B cell (primary cell): ENCODE data around the gene GORAB. TPM values are rescaled to one million over a fixed set of nuclear protein-coding genes. Genes with fewer than 3 reads are reported as not detected.

ENCODE experiments used
- ATAC-seq: fragments of 200-7000 bp; cut with Tn5 transposase; one replicate; pipeline ENCODE4 v1.10.0; 2021; ENCODE audit warnings: low read depth, mild to moderate bottlenecking, moderate number of reproducible peaks, moderate library complexity
- CTCF ChIA-PET: fragments of 350-600 bp; sonication (Branson Sonifier 250); formaldehyde crosslinking; loops from one replicate; lab custom pipeline; 2021; ENCODE audit warnings: antibody characterized with exemption, inconsistent platforms; lab: Charles Lee
- POLR2A ChIA-PET: fragments of 350-600 bp; sonication (Branson Sonifier 250); formaldehyde crosslinking; loops from one replicate; lab custom pipeline; 2021; ENCODE audit warnings: antibody characterized with exemption; lab: Charles Lee
- DNase-seq: peaks from one replicate; pipeline ENCODE4 v3.0.0; 2013
- H2AFZ ChIP-seq: 2 replicates; pipeline ENCODE4 v1.6.1; 2012; ENCODE audit warnings: mild to moderate bottlenecking, low read depth, low read length; ENCODE audit not compliant: insufficient read depth, poor library complexity, severe bottlenecking
- H3K27ac ChIP-seq, 2 donors: 1 replicate in 1 of 2; 2 replicates in 1 of 2; pipeline ENCODE4 v1.5.1; 2012 to 2013; ENCODE audit warnings: low read length in 2 of 2, mild to moderate bottlenecking in 2 of 2, moderate library complexity in 1 of 2
- H3K27me3 ChIP-seq, 4 experiments: fragments of 200-600 bp in 1 of 4; sonication (generic) in 1 of 4; replicated peaks in 1 of 4; 1 replicate in 2 of 4; 2 replicates in 2 of 4; pipeline versions ENCODE4 v1.6.1 to v1.7.0; 2013 to 2016; ENCODE audit warnings: low read length in 3 of 4, mild to moderate bottlenecking in 2 of 4, mixed read lengths in 1 of 4, moderate library complexity in 1 of 4; ENCODE audit not compliant: insufficient read depth in 4 of 4, control insufficient read depth in 3 of 4; ENCODE audit errors: control extremely low read depth in 1 of 4
- H3K36me3 ChIP-seq, 2 experiments: replicated peaks in 1 of 2; 1 replicate in 1 of 2; 2 replicates in 1 of 2; pipeline versions ENCODE4 v1.6.1 to v1.7.1; 2013; ENCODE audit warnings: low read length in 1 of 2; ENCODE audit not compliant: insufficient read depth in 2 of 2, control insufficient read depth in 1 of 2; ENCODE audit errors: control extremely low read depth in 1 of 2, extremely low read depth in 1 of 2
- H3K4me1 ChIP-seq, 2 donors: fragments of 200-600 bp in 1 of 2; sonication (generic) in 1 of 2; 1 replicate in 1 of 2; 2 replicates in 1 of 2; pipeline versions ENCODE4 v1.5.1 to v1.6.1; 2013 to 2017; ENCODE audit warnings: low read length in 2 of 2; ENCODE audit not compliant: control insufficient read depth in 2 of 2, insufficient read depth in 2 of 2
- H3K4me2 ChIP-seq: replicated peaks from 2 replicates; pipeline ENCODE3; 2012; ENCODE audit warnings: mild to moderate bottlenecking, low read depth, low read length; ENCODE audit not compliant: poor library complexity, severe bottlenecking
- H3K4me3 ChIP-seq, 5 experiments: fragments of 200-600 bp in 1 of 5; sonication (generic) in 1 of 5; 1 replicate in 3 of 5; 2 replicates in 2 of 5; pipeline versions ENCODE4 v1.5.1 to v1.7.0; 2011 to 2016; ENCODE audit warnings: low read length in 4 of 5, mild to moderate bottlenecking in 4 of 5, low read depth in 2 of 5, control low read depth in 1 of 5, moderate library complexity in 1 of 5; ENCODE audit not compliant: insufficient read depth in 1 of 5; ENCODE audit errors: control extremely low read depth in 1 of 5, extremely low read depth in 1 of 5
- H3K79me2 ChIP-seq: fragments of 200-600 bp; sonication (generic); one replicate; pipeline ENCODE4 v1.6.0; 2016; ENCODE audit warnings: low read length; ENCODE audit not compliant: control insufficient read depth, insufficient read depth
- H3K9ac ChIP-seq: fragments of 200-600 bp; sonication (generic); 2 replicates; pipeline ENCODE4 v1.6.1; 2017; ENCODE audit warnings: mild to moderate bottlenecking, low read length, moderate library complexity
- H3K9me3 ChIP-seq, 3 donors: one replicate each; pipeline versions ENCODE4 v1.6.1 to v1.7.1; 2013; ENCODE audit warnings: low read length in 2 of 3; ENCODE audit not compliant: control insufficient read depth in 2 of 3, insufficient read depth in 1 of 3; ENCODE audit errors: control extremely low read depth in 1 of 3
- H4K20me1 ChIP-seq: 2 replicates; pipeline ENCODE4 v1.6.0; 2012; ENCODE audit warnings: mild to moderate bottlenecking, low read length; ENCODE audit not compliant: insufficient read depth, control insufficient read depth, poor library complexity, severe bottlenecking
- H3K27ac Mint-ChIP-seq: one replicate; pipeline ENCODE4 v1.8.0; 2021; ENCODE audit warnings: mixed read lengths
- H3K27me3 Mint-ChIP-seq: one replicate; pipeline ENCODE4 v1.8.0; 2021; ENCODE audit warnings: mixed read lengths
- H3K4me1 Mint-ChIP-seq: one replicate; pipeline ENCODE4 v1.8.0; 2021; ENCODE audit warnings: mixed read lengths
- H3K4me3 Mint-ChIP-seq: one replicate; pipeline ENCODE4 v1.8.0; 2021; ENCODE audit warnings: mixed read lengths
- H3K9me3 Mint-ChIP-seq: one replicate; pipeline ENCODE4 v1.8.0; 2022; ENCODE audit warnings: mixed read lengths; ENCODE audit not compliant: insufficient read depth
- CTCF ChIP-seq: fragments of 200-600 bp; IDR thresholded peaks from one replicate; pipeline ENCODE4 v1.8.0; 2022; ENCODE audit warnings: antibody characterized with exemption, mild to moderate bottlenecking
- EZH2 ChIP-seq: IDR thresholded peaks from 2 replicates; pipeline ENCODE4 v1.6.1; 2012; ENCODE audit warnings: borderline replicate concordance, low read depth, mild to moderate bottlenecking, moderate library complexity, low read length; ENCODE audit not compliant: insufficient read depth, poor library complexity, severe bottlenecking
- WGBS: methylation state at CpG from one replicate; pipeline ENCODE4 v1.1.5; 2013; ENCODE audit warnings: missing lambda C conversion rate; ENCODE audit not compliant: insufficient coverage; 5-methylcytosine and 5-hydroxymethylcytosine counted together
- intact Hi-C: fragments of 100-400 bp; cut with micrococcal nuclease; formaldehyde crosslinking; loops from one replicate; pipeline ENCODE4 v1.10.0; 2022
- polyA minus RNA-seq: library from RNA; depleted of rRNA, polyadenylated mRNA; stranded (reverse); fragments of >200 nt; gene quantifications from 2 replicates; pipeline ENCODE4 v1.2.3, GENCODE V29; 2012
- polyA plus RNA-seq: library from polyadenylated mRNA; depleted of rRNA; stranded (reverse); fragments of >200 nt; gene quantifications from 2 replicates; pipeline ENCODE4 v1.2.3, GENCODE V29; 2012
- total RNA-seq, 2 donors: library from RNA; stranded (reverse); fragments of 120-200 nt in 1 of 2; gene quantifications; 1 replicate in 1 of 2; 2 replicates in 1 of 2; pipeline versions ENCODE4 v1.2.3 to v1.2.4, GENCODE V29; 2013 to 2022

Gene GORAB
- 24.2 and 32.5 TPM in 2 replicates for total RNA-seq
- total RNA-seq (2013) = 19.4 TPM
- 15.1 and 34.5 TPM in 2 replicates for polyA plus RNA-seq
- 7.1 and 10.9 TPM in 2 replicates for polyA minus RNA-seq

GRCh38 chr1:170531758-170532657 is at the start of gene GORAB:
GORAB (plus strand) TSS chr1:170532166; CDS start chr1:170532224, 58 bp downstream.
- TF ChIP-seq CTCF (no peak), EZH2 (no peak)
- Mint-ChIP-seq H3K9me3 (no peaks in the 10 kb centered on the region), H3K4me3 (no peak within 1 kb of the TSS), H3K27ac (no peak within 1 kb of the TSS), H3K27me3 (no peaks in the 10 kb centered on the region), H3K4me1 (peaks cover 13% of the 10 kb centered on the region)
- under 1% methylated on average over 33 of the region's 36 CpGs for WGBS
- ChIA-PET POLR2A (interaction anchor here (0.6 to 1.0 kb wide), 2 partner anchors 638 to 639 kb away, joined by 3 read pairs; partner anchors contain the start of gene SCYL3), CTCF (interaction anchor here (0.9 to 1.2 kb wide), 2 partner anchors 13 to 158 kb away, joined by 3 read pairs; no protein-coding TSS in a partner anchor)
- Histone ChIP-seq H3K9ac (peak within 1 kb of the TSS; percentile 89), H3K36me3 (peaks cover 0 to 2% of the 10 kb centered on the region in 2 experiments), H3K27me3 (no peaks in the 10 kb centered on the region), H2AFZ (peak within 1 kb of the TSS; percentile 88), H3K79me2 (peaks cover 38% of the 10 kb centered on the region), H3K27ac (peak within 1 kb of the TSS; percentile 82 to 92), H3K4me2 (peak within 1 kb of the TSS; percentile 77), H3K9me3 (no peaks in the 10 kb centered on the region), H4K20me1 (no peaks in the 10 kb centered on the region), H3K4me3 (peak within 1 kb of the TSS; percentile 72 to 95 (median 89)), H3K4me1 (peaks cover 12 to 17% of the 10 kb centered on the region in 2 donors)
- intact Hi-C loops = loop anchor here (1.0 to 5.0 kb wide), 7 partner anchors 457 to 1165 kb away; partner anchors contain the start of genes FMO4, KIFAP3, METTL18 and NME7
- peak; percentile 91 for DNase-seq
- ATAC-seq = peak; percentile 97

GRCh38 chr1:170483051-170483450 is 48.9 kb upstream of the GORAB start:
- no peak overlapping the region for H3K27ac Mint-ChIP-seq
- ChIA-PET CTCF (no interaction called here), POLR2A (no interaction called here)
- intact Hi-C loops = no loop called here
- H3K9me3 ChIP-seq = peaks cover 0 to 4% (median 0%) of the 10 kb centered on the region in 3 donors
- no peak overlapping the region for H3K4me3 ChIP-seq
- WGBS = 83% methylated on average over 2 of the region's 5 CpGs
- H3K27me3 Mint-ChIP-seq = peaks cover 15% of the 10 kb centered on the region
- H3K27ac ChIP-seq = no peak overlapping the region
- no peaks in the 10 kb centered on the region for H3K9me3 Mint-ChIP-seq
- DNase-seq (no peak), ATAC-seq (no peak)
- no peaks in the 10 kb centered on the region for H3K27me3 ChIP-seq
- no peak overlapping the region for H3K4me3 Mint-ChIP-seq
- no peaks in the 10 kb centered on the region for H3K36me3 ChIP-seq
- H3K4me1 ChIP-seq = no peaks in the 10 kb centered on the region
- no peak overlapping the region for H2AFZ ChIP-seq
- TF ChIP-seq EZH2 (no peak), CTCF (no peak)
- H3K4me1 Mint-ChIP-seq = no peaks in the 10 kb centered on the region
- no peaks in the 10 kb centered on the region for H3K79me2 ChIP-seq
- H3K9ac ChIP-seq = no peak overlapping the region
- no peak overlapping the region for H3K4me2 ChIP-seq
- H4K20me1 ChIP-seq = no peaks in the 10 kb centered on the region
